Measurements from ENCODE around the gene NBEAL1.
"Not testable (repeated sequence)": the region's sequence is repeated elsewhere in the genome, so short reads cannot be mapped to it uniquely, and the experiment has no call there.

NBEAL1 gene

DNA sequence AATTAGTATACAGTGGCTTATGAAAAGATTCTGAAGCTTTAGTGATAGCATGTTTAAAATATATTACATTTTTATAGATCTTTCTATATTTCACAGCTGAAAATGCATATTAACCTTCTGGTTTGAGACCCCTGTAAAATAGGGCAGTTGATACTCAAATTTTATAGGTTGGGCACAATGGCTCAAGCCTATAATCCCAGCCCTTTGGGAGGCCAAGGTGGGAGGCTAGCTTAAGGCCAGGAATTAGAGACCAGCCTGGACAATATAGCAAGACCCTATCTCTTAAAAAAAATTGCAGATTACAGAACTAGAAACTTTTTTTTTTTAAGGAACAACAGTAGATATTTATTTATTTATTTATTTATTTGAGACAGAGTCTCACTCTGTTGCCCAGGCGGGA, 31.2 kb downstream of the NBEAL1 start:
- no peak for DNase-seq (ENCODE audit: low read depth)
- H3K4me3 ChIP-seq (ENCODE audit: control insufficient read depth, low read depth, low read length), result no peak overlapping the region
- TF ChIP-seq, protein P1, sequence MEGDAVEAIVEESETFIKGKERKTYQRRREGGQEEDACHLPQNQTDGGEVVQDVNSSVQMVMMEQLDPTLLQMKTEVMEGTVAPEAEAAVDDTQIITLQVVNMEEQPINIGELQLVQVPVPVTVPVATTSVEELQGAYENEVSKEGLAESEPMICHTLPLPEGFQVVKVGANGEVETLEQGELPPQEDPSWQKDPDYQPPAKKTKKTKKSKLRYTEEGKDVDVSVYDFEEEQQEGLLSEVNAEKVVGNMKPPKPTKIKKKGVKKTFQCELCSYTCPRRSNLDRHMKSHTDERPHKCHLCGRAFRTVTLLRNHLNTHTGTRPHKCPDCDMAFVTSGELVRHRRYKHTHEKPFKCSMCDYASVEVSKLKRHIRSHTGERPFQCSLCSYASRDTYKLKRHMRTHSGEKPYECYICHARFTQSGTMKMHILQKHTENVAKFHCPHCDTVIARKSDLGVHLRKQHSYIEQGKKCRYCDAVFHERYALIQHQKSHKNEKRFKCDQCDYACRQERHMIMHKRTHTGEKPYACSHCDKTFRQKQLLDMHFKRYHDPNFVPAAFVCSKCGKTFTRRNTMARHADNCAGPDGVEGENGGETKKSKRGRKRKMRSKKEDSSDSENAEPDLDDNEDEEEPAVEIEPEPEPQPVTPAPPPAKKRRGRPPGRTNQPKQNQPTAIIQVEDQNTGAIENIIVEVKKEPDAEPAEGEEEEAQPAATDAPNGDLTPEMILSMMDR (conservative IDR thresholded peaks at IDR 0.05; ENCODE audit: control insufficient read depth, insufficient read depth, low read depth, low read length), result no peak

- no peak overlapping the region for H3K4me3 ChIP-seq (ENCODE audit: control insufficient read depth, low read depth, low read length)
- DNase-seq (ENCODE audit: low read depth), result no peak
- TF ChIP-seq, protein P1 (conservative IDR thresholded peaks at IDR 0.05; ENCODE audit: control insufficient read depth, insufficient read depth, low read depth, low read length), result no peak
These were observed 37.9 kb downstream of the NBEAL1 start for GRCh38 chr2:203052539-203052938.

DNA sequence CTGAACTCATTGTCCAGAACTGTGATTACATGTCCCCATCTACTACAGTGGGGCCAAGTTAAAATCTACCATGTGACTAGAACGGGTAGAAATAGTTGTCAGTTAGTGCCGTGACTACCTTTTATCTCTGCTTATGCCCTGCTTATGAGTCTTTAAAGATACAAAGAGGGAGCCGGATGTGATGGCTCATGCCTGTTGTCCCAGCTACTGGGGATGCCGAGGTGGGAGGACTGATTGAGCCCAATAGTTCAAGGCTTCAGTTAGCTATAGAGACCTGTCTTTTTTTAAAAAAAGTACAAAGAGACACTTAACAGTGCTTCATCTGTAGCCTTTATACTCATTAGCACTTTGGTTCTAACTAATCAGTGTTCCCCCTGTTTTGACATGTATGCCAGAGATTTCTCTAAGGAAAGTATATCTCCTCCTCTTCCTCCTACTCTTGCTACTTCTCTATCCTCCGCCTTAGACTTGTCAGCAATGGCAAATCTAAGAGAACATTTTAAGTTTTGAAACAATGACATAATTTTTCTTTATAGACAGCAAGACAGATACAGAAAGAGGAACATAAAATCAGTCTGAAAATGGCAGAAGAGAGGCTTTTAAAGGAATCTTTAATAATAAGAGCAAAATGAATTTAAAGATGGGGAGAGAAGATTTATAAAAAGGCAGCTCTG, 45.0 kb downstream of the NBEAL1 start:
- H3K4me3 ChIP-seq (ENCODE audit: control insufficient read depth, low read depth, low read length), result no peak overlapping the region
- TF ChIP-seq, protein P1 (conservative IDR thresholded peaks at IDR 0.05; ENCODE audit: control insufficient read depth, insufficient read depth, low read depth, low read length), result no peak
- no peak for DNase-seq (ENCODE audit: low read depth)

- TF ChIP-seq, protein P1 (conservative IDR thresholded peaks at IDR 0.05; ENCODE audit: control insufficient read depth, insufficient read depth, low read depth, low read length), result no peak
- no peak overlapping the region for H3K4me3 ChIP-seq (ENCODE audit: control insufficient read depth, low read depth, low read length)
- DNase-seq (ENCODE audit: low read depth), result peak; percentile 30
These were observed 46.7 kb downstream of the NBEAL1 start for GRCh38 chr2:203061346-203061745.

GRCh38 chr2:203062126-203062525, 47.5 kb downstream of the NBEAL1 start:
- TF ChIP-seq, protein P1 (conservative IDR thresholded peaks at IDR 0.05; ENCODE audit: control insufficient read depth, insufficient read depth, low read depth, low read length), result no peak
- no peak overlapping the region for H3K4me3 ChIP-seq (ENCODE audit: control insufficient read depth, low read depth, low read length)

DNA sequence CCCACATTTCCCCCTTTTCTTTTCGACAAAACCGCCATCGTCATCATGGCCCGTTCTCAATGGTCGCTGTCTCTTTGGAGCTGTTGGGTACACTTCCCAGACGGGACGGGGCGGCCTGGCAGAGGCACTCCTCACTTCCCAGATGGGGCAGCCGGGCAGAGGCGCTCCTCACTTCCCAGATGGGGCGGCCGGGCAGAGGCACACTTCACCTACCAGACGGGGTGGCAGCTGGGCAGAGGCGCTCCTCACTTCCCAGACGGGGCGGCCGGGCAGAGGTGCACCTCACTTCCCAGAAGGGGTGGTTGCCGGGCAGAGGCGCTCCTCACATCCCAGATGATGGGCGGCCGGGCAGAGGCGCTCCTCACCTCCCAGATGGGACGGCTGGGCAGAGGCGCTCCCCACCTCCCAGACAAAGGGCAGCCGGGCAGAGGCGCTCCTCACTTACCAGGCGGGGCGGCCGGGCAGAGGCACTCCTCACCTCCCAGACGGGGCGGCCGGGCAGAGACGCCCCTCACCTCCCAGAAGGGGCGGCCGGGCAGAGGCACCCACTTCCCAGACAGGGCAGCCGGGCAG, 51.9 kb downstream of the NBEAL1 start:
- not testable (repeated sequence) for DNase-seq (ENCODE audit: low read depth); H3K4me3 ChIP-seq (ENCODE audit: control insufficient read depth, low read depth, low read length)

More at GRCh38 chr2:203062126-203062525, 47.5 kb downstream of the NBEAL1 start:
- peak; percentile 46 for DNase-seq (ENCODE audit: low read depth)

DNA sequence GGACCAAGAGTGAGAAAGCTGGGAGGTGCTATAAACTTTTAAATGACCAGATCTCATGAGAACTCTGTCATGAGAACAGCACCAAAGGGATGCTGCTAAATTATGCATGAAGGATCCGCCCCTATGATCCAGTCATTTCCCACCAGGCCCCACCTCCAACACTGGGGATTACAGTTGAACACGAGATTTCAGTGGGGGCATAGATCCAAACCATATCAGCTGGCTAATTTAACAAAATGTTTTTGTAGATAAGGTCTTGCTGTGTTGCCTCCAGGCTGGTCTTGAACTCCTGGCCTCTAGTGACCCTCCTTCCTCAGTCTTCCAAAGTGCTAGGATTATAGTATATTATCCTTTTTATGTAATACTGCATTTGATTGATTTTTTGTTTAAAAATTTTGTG, 56.0 kb downstream of the NBEAL1 start:
- TF ChIP-seq, protein P1 (conservative IDR thresholded peaks at IDR 0.05; ENCODE audit: control insufficient read depth, insufficient read depth, low read depth, low read length), result no peak
- no peak for DNase-seq (ENCODE audit: low read depth)
- H3K4me3 ChIP-seq (ENCODE audit: control insufficient read depth, low read depth, low read length), result no peak overlapping the region
